ENCODE measurements around the gene NECAB3. TPM values are rescaled to one million over a fixed set of nuclear protein-coding genes. Genes with fewer than 3 reads are reported as not detected.

Gene NECAB3
- total and polyA plus RNA-seq, 2 of the 13 experiments (the other 11 are each of a cell fraction or from before 2014, with no cell fraction given) = 61.5 to 65.5 TPM

- no peak for TF ChIP-seq NR2F1 (CRISPR knock-in tag; IDR thresholded peaks at IDR 0.05)
- no peak for TF ChIP-seq ZNF329 (CRISPR knock-in tag; IDR thresholded peaks at IDR 0.05; ENCODE audit: low read depth)
- peak; percentile 75 for TF ChIP-seq MED1 (CRISPR knock-in tag; IDR thresholded peaks at IDR 0.05)
- TF ChIP-seq THYN1 (CRISPR knock-in tag; IDR thresholded peaks at IDR 0.05; ENCODE audit: borderline replicate concordance, low read depth) = no peak
- TF ChIP-seq RBM22 (optimal IDR thresholded peaks at IDR 0.05; ENCODE audit: low read length) = no peak
- TF ChIP-seq, protein P1, sequence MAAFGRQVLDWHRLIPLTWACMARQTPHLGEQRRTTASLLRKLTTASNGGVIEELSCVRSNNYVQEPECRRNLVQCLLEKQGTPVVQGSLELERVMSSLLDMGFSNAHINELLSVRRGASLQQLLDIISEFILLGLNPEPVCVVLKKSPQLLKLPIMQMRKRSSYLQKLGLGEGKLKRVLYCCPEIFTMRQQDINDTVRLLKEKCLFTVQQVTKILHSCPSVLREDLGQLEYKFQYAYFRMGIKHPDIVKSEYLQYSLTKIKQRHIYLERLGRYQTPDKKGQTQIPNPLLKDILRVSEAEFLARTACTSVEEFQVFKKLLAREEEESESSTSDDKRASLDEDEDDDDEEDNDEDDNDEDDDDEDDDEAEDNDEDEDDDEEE (CRISPR knock-in tag; IDR thresholded peaks at IDR 0.05) = no peak
- TF ChIP-seq, protein P2, sequence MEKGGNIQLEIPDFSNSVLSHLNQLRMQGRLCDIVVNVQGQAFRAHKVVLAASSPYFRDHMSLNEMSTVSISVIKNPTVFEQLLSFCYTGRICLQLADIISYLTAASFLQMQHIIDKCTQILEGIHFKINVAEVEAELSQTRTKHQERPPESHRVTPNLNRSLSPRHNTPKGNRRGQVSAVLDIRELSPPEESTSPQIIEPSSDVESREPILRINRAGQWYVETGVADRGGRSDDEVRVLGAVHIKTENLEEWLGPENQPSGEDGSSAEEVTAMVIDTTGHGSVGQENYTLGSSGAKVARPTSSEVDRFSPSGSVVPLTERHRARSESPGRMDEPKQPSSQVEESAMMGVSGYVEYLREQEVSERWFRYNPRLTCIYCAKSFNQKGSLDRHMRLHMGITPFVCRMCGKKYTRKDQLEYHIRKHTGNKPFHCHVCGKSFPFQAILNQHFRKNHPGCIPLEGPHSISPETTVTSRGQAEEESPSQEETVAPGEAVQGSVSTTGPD (CRISPR knock-in tag; IDR thresholded peaks at IDR 0.05) = no peak
- TF ChIP-seq RARA (CRISPR knock-in tag; IDR thresholded peaks at IDR 0.05) = peak; percentile 43; the same call in 1 of the 2 replicates
- no peak for TF ChIP-seq HOMEZ (CRISPR knock-in tag; IDR thresholded peaks at IDR 0.05; ENCODE audit: low read depth)
- no peak; the same call in 1 of the 2 replicates for TF ChIP-seq SALL2 (CRISPR knock-in tag; IDR thresholded peaks at IDR 0.05)
- TF ChIP-seq, protein P3, sequence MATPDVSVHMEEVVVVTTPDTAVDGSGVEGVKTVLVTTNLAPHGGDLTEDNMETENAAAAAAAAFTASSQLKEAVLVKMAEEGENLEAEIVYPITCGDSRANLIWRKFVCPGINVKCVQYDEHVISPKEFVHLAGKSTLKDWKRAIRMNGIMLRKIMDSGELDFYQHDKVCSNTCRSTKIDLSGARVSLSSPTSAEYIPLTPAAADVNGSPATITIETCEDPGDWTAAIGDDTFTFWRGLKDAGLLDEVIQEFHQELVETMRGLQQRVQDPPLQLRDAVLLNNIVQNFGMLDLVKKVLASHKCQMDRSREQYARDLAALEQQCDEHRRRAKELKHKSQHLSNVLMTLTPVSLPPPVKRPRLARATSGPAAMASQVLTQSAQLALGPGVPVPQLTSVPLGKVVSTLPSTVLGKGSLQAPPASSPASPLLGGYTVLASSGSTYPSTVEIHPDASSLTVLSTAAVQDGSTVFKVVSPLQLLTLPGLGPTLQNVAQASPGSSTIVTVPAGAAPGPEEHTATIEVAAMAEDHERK (CRISPR knock-in tag; IDR thresholded peaks at IDR 0.05; ENCODE audit: low read depth) = no peak
- TF ChIP-seq EED (CRISPR knock-in tag; IDR thresholded peaks at IDR 0.05) = no peak
- TF ChIP-seq, protein P4, sequence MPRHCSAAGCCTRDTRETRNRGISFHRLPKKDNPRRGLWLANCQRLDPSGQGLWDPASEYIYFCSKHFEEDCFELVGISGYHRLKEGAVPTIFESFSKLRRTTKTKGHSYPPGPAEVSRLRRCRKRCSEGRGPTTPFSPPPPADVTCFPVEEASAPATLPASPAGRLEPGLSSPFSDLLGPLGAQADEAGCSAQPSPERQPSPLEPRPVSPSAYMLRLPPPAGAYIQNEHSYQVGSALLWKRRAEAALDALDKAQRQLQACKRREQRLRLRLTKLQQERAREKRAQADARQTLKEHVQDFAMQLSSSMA (CRISPR knock-in tag; IDR thresholded peaks at IDR 0.05) = no peak
- TF ChIP-seq BCL3 (CRISPR knock-in tag; IDR thresholded peaks at IDR 0.05) = no peak
- 0 out of 2 replicates have a peak, but pooled peaks have one; percentile 25 for TF ChIP-seq DNMT3B (CRISPR knock-in tag; conservative IDR thresholded peaks at IDR 0.05)
- TF ChIP-seq ISX (CRISPR knock-in tag; conservative IDR thresholded peaks at IDR 0.05) = no peak
- no peak for TF ChIP-seq ZFP82 (CRISPR knock-in tag; IDR thresholded peaks at IDR 0.05; ENCODE audit: borderline replicate concordance)
- TF ChIP-seq ELF1 (CRISPR knock-in tag; IDR thresholded peaks at IDR 0.05) = no peak
- no peak for TF ChIP-seq RARG (CRISPR knock-in tag; IDR thresholded peaks at IDR 0.05; ENCODE audit: low read depth)
- TF ChIP-seq NPAS2 (CRISPR knock-in tag; IDR thresholded peaks at IDR 0.05; ENCODE audit: borderline replicate concordance) = no peak
- 0 out of 2 replicates have a peak, but pooled peaks have one; percentile 28 for TF ChIP-seq ETV6 (CRISPR knock-in tag; conservative IDR thresholded peaks at IDR 0.05)
Measured at GRCh38 chr20:33688938-33689424, 14.8 kb upstream of the NECAB3 start (continued).
